GF-D8 (cell line): Measurements from ENCODE around the gene PFN3.
A peak's percentile ranks its signal among the peaks of the same experiment; 100 is the strongest.

Experiments
- DNase-seq: peaks from one replicate; lab custom pipeline; 2025; lab: John Stamatoyannopoulos, UW

The PFN3 gene

GRCh38 chr5:177359860-177360259, 40.6 kb downstream of the PFN3 start:
- no peak for DNase-seq

DNA sequence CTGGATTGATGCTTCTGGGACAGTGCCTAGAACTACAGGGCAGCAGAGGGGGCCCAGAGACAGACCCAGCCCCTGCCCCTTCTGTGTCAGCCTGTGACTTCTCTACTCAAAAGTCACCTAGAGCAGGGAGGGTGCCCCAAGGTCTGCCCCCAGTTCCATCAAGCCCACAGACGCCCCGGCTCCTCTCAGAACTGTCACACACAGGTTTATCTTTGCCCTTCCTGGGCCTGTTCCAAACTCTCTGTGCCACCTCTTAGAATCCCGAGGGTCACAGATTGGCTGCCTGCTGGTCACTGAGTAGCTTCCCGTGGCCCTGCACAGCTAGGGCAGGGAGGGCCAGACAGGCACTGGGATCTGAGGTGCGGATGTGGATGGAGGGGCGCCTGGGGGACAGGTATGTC, 41.0 kb downstream of the PFN3 start:
- DNase-seq = no peak

- no peak for DNase-seq
Observed at GRCh38 chr5:177358370-177358819, 42.1 kb downstream of the PFN3 start.

GRCh38 chr5:177357459-177358351, 42.8 kb downstream of the PFN3 start, which contains the start of gene RGS14:
TSS of gene RGS14 (plus strand) at chr5:177357924. CDS start at chr5:177358025, 101 bp downstream.
- peak; percentile 90 for DNase-seq

DNA sequence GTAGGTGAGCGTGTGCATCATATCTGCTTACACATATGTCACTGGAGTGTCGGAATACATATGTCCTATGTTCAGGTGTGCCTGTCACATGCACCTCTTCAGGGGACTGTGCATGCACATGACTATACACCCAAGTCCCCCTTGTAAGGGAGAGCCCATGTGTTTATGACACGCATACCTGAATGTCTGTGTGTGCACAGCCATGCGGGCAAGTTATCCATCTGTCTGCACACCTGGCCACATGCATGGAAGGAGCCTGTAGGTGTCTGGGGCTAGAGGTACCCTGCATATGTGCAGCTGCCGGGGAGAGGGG, 43.4 kb downstream of the PFN3 start:
- DNase-seq = no peak

DNA sequence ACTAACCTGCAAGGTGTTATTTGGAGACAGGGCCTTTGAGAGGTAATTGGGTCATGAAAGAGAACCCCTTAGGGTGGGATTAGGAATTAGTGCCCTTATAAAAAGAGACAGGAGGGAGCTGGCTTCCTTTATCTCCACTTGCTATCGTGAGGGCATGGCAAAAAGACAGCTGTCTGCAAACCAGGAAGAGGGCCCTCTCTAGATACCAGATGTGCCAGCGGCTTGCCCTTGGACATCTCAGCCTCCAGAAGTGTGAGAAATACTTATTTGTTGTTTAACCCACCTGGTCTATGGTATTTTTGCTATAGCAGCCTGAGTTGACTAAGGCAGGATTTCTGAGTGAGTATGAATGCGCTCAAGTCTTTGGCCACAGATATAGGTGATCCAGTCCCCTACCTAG, 43.7 kb downstream of the PFN3 start:
- DNase-seq = no peak

GRCh38 chr5:177355868-177356168, 44.6 kb downstream of the PFN3 start:
- DNase-seq = peak; percentile 75

DNA sequence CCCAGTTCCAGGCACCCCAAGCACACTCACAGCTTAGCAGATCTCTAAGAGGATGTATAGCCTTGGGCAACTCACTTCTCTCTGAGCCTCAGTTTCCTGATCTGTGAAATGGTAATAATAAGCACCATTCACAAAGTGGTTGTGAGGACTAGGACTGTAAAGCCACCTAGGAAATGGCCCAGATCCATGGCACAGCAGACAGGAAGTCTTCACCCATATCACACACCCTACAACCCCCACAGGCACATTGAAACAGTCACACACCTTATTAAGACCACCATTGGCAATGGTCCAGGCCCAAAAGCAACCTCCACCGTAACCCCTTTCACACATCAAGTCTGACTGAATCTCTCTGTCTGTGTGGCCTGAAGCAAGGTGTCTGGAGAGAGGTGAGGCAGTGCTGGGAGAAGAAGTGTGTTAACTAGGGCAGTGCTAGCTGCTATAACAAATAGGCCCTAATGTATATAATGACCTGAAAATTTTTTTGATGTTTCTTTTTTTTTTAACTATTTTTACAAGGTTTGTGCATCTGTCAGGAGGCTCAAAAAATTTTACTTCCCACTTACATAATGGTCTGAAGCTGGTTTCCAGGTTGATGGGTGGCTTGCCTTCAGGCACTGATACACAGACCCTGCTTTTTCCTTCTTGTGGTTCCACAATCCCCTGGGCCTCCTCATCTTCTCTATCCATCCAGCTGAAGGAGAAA, 45.1 kb downstream of the PFN3 start:
- DNase-seq = no peak

DNA sequence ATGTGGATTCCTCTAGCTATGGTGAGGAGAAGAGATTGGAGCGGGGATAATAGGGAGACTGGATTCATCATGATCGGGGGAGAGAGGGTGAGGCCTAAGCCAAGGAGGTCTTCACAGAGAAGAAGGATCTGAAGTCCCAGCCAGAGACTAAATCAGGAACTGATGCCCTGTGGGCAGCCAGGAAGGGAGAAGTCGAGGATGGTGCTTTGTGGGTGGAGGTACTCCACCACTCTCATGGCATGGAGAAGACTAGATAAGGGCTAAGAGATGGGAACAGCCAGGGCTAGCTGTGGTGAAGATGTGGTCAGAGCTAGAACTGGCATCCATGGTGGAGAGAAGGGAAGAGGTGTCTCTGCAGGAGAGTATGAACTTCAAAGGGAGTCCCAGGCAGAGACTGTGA, 45.8 kb downstream of the PFN3 start:
- DNase-seq = no peak

- DNase-seq = no peak
Observed at GRCh38 chr5:177354256-177354655, 46.2 kb downstream of the PFN3 start.

DNA sequence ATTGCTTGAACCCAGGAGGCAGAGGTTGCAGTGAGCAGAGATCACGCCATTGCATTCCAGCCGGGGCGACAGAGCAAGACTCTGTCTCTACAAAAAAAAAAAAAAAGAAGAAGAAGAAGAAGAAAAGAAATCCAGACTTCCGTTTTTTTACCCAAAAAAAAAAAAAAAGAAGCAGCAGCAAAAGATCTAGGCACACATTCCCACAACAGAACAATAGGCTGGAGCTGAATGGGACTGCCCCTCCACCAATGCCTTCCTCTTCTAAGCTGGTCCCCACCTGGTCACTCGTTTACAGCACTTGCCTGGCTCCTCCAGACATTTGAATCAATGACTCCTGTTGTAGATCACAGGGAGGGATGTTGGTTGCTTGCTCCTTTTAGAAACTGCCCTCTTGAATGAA, 47.4 kb downstream of the PFN3 start:
- DNase-seq = no peak

DNA sequence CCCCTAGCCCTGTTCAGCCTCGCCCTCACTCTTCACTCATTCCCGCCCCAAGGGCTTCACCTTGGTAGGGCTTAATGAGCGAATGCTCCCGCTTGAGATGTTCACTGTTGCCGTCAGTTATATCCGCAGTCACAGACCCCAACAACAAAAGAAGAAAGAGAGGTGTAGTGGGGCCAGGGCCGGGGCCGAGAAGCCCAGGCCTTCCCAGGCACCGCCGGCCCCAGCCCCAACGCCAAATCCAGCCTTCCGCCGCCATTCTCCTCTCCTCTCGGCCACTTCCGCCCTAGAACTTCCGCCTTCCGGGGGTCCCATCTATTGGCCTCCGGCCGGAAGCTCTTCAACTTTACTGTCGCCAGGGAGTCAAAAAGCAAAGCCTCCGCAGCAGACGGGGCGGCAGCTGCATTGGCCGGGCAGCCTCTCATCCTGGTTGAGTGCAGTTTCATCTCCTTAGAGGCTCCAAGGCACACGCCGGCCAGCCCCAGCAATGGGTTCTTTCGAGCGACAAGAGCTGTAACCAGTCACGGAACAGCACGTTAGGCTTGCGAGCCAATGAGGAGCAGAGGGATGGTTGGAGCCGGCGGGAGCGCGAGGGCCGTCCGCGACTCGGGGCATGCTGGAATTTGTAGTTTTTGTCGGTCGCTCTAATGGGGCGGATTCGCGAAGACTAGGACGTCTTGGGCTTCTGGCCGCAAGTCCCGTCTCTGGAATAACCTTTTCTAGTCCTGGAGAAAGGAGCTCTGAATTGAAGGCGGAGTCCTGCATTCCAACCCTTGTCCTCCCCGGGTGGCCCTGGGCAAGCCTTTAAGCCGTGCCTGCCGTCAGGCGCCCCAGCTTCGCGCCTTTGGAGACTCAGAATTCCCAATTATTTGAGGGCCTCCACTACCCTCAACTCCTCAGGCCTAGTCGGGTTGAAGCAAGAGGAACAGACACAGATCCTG, 48.8 kb downstream of the PFN3 start, which contains the start of gene LMAN2:
LMAN2 (minus strand) TSS at position 277 of the 938 bp plus-strand sequence; CDS start at position 256, 21 bp downstream.
- DNase-seq = peak; percentile 79

- no peak for DNase-seq
Observed at GRCh38 chr5:177350776-177351391, 49.6 kb downstream of the PFN3 start.
